Measurements from ENCODE around the gene PLPPR2.
"Not testable (repeated sequence)": the region's sequence is repeated elsewhere in the genome, so short reads cannot be mapped to it uniquely, and the experiment has no call there.

The PLPPR2 gene

DNA sequence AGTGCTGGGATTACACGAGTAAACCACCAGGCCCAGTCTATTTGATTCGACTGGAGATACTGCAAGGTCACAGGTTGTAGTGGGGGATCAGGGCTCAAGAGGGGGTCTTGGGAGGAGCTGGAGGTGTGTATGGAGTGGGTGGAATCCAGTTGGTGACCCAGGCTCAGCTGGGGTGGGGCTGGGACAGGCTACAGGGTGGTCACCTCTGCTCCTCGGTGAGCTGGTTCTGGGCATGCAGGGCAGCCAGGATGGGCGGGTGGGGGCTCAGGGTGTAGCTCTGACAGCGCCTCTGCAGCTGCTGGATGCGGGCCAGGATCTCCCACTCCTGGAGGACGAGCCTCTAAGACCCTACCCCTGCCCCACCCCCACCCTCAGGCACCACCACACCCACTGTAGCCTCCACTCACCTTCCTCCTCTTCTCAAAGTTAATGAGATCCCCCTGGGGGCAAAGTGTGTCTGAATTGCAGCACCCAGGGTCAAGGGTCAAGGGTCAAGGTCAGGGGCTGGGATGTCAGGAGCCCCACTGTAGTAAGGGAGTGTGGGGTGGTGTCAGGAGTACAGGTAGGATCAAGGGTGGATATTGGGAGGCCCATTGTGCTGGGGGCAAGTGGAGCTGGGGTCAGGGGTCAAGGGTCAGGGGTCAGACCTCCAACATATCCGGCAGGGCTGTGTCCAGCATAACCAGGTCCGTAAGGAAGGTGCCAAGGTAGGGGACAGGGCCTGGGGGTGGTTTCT, 46.7 kb downstream of the PLPPR2 start:
- no peak for DNase-seq (ENCODE audit: low spot score)

DNA sequence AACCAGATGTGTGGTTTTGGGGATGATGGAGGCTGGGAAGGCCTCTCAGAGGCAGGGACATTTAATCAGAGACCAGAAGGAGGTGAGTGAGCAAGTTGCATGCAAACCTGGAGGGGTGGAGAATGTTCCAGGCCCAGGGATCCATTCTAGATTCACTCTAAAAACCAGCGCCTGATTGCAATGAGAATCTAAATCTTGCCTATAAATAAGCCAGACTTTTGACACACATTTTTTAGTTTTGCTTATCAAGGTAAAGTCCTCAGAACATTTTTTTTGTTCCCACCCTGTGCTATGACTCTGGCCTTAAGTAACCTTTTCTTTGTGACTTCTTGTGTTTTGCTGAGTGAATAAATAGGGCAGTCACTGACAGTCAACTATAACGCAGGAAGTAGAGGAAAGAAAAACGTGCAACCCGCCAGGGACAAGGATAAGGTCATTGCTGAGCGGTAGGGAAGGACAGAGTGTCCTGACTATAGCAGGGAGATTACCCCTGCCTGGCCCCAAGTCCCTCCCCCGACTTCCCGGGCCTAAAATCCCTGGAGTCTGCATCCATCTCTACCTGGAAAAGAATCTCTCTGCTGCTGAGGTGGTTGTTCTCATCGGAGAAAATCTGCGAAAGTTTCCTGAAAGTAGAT, 49.5 kb downstream of the PLPPR2 start:
- no peak for DNase-seq (ENCODE audit: low spot score)

DNA sequence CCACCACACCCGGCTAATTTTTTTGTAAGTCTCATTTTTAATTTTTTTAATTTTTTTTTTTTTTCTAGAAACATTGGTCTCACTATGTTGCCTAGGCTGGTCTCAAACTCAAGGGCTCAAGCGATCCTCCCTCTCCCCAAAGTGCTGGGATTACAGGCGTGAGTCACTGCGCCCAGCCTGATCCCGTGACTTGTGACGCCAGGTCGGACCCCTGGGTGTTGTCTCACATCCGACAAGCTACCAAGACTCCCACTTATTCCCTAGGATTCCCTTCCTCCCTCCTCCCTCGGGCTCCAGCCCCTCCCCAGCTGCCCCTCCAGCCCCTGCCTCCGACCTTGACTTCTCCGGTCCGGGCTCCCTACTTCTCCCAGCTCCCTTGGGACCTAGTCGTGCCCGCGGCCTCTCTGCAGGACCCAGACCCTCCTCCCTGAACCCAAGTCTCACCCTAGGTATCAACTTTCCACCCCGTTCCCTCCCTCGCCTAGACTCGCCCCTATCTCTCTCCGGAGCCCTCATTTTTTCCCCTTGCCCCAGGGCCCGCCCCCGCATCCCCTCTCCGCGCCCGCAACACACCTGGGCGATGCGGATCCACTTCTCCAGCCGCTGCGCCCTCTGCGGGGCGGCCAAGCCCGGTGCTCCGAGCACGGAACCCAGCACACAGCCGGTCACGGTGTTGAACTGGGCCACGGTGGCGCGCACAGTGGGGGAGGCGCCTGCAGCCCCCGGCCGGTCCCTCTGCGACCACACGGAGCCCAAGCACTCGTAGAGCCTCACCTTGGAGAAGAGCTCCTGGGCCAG, 50.8 kb downstream of the PLPPR2 start:
- no peak for DNase-seq (ENCODE audit: low spot score)

DNA sequence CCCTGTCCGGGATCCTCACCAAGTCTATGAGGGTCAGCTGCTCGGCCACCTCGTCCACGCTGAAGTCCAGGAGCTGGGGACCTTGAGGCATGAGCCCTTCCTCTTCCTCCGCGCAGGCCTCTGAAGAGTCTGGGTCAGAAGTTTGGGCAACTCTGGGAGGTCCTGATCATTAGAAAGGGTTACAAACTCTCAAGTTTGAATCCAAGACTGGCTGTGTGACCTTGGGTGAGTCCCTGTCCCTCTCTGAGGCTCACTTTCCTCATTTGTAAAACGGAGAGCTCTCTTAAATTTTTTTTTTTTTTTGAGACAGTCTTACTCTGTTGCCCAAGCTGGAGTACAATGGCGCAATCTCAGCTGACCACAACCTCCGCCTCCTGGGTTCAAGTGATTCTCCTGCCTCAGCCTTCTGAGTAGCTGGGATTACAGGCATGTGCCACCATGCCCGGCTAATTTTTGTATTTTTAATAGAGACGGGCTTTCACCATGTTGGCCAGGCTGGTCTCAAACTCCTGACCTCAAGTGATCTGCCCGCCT, 51.5 kb downstream of the PLPPR2 start:
- DNase-seq (ENCODE audit: low spot score), result not testable (repeated sequence)

DNA sequence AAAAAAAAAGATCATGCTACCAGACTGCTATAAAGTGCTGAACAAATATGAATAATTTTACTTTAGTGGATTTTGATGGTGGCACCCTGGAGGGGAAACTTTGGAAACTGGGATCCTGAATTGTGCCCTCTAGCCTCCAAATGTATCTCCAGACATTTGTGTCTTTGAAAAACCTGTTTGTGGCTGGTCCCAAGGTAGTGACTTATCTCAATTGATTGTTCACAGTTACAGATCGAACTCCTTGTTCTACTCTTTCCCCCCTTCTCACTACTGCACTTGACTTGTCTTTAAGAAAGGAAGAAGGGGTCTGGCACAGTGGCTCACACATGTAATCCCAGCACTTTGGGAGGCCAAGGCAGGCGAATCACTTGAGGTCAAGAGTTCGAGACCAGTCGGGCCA, 53.4 kb downstream of the PLPPR2 start:
- DNase-seq (ENCODE audit: low spot score), result no peak

DNA sequence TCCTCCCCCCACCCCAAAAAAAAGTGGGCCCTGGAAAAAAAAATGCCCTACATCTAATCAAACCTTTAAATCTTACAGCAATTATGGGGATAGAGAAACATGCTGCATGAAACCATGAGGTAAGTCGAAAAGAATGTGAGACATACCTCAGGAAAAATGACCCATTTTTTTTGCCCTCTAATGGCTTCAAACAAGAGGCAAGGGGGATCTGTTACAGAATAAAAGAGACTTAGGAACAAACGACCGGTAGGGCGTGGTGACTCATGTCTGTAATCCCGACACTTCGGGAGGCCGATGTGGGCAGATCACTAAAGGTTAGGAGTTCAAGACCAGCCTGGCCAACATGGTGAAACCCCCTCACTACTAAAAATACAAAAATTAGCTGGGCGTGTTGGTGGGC, 55.5 kb downstream of the PLPPR2 start:
- DNase-seq (ENCODE audit: low spot score), result no peak

DNA sequence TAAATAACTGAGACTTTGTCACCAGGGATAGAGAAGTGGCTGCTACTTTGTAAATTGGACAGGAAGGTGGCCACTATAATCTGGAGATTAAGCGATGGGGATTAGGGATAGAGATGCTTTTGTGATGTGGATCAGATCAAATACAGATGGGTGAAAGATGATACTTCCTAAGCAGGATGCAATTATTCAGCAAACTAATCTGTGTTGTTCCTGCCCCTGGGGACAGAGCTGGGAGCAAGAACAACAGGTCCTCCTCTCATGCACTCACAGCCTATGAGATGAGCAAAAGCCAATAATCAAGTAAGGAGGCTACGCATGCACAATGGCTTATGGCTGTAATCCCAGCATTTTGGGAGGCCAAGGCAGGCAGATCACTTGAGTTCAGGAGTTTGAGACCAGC, 59.3 kb downstream of the PLPPR2 start:
- no peak for DNase-seq (ENCODE audit: low spot score)
